Stomach (tissue), 4 donors: Measurements from ENCODE around the gene RPIA.

Experiments
- CTCF ChIP-seq, 7 experiments: fragments of 450-650 bp in 4 of 7; fragments of 200-600 bp in 3 of 7; sonication (generic) in 3 of 7; IDR thresholded peaks; one replicate each; pipeline ENCODE4 v1.5.1; 2016 to 2019; ENCODE audit warnings: antibody characterized with exemption in 7 of 7, control low read depth in 2 of 7, mild to moderate bottlenecking in 1 of 7
- EP300 ChIP-seq: sonication (generic); formaldehyde crosslinking; IDR thresholded peaks from one replicate; pipeline ENCODE4 v1.6.1; 2017; ENCODE audit warnings: antibody characterized with exemption
- POLR2A ChIP-seq, 4 donors: fragments of 450-650 bp; IDR thresholded peaks; one replicate each; pipeline ENCODE4 v1.6.1; 2016; ENCODE audit warnings: antibody characterized with exemption in 4 of 4, control low read depth in 2 of 4, mild to moderate bottlenecking in 1 of 4, moderate library complexity in 1 of 4
- POLR2AphosphoS5 ChIP-seq, 3 donors: sonication (generic); formaldehyde crosslinking; IDR thresholded peaks; one replicate each; pipeline ENCODE4 v1.6.1; 2016; ENCODE audit warnings: antibody characterized with exemption in 3 of 3

DNA sequence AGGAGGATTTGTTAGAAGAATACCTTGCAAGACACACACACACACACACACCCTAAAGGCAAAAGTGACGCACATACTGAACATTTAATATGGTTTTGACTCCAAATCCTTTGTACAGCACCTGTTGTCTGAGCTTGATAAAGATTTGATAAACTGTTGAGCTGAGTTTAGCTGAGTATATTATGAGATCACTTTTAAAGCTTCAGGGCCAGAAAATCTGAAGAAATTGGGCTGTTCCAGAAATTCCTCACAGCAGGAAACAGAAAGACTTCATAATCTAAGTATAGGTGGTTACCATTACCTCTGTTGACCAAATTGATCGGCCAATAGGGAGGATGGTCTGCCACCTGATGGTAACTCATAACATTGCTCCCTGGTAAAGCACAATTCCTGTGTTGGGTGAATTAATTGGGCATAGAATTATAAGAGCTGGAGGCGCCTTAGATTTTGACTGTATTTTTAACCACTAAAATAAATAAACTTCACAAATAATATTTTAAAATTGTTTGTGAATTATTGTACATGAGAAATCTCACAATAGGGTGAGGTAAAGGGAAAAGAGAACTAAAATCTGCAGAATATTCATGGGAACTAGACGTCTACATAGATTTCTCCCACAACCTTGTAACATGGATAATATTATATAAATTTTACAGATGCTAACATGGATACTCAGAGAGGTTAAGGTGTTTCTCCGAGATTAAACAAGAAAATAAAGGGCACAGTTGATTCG, 21.8 kb upstream of the RPIA start:
- no peak for TF ChIP-seq POLR2A (IDR thresholded peaks at IDR 0.05)
- no peak for TF ChIP-seq EP300
- TF ChIP-seq CTCF (IDR thresholded peaks at IDR 0.05), result peak in 5 of 7 experiments; percentile 44 to 71 (median 56)
- peak in 1 of 3 donors; percentile 59 for TF ChIP-seq POLR2AphosphoS5 (IDR thresholded peaks at IDR 0.05)
